H1 (cell line): ENCODE measurements around the gene PTRH1. TPM values are rescaled to one million over a fixed set of nuclear protein-coding genes. Genes with fewer than 3 reads are reported as not detected.

Experiments used
- CTCF ChIA-PET: fragments of 300-600 bp; sonication (Branson Sonifier 250); formaldehyde crosslinking; loops from one replicate; lab custom pipeline; 2021; ENCODE audit not compliant: partially characterized antibody; lab: Charles Lee
- POLR2A ChIA-PET: fragments of 300-600 bp; sonication (Branson Sonifier 250); formaldehyde crosslinking; loops from one replicate; lab custom pipeline; 2021; ENCODE audit warnings: inconsistent platforms; ENCODE audit not compliant: partially characterized antibody; lab: Charles Lee
- DNase-seq, 2 experiments: peaks; one replicate each; pipeline versions ENCODE4 v3.0.0 to v3.0.0-alpha.2; 2010 to 2022; ENCODE audit warnings: low spot score in 2 of 2, low read depth in 1 of 2, mixed read lengths in 1 of 2
- FAIRE-seq: peaks from 2 replicates; lab custom pipeline; 2011; peaks lifted over from hg19 to GRCh38; lab: Jason Lieb, UNC
- H2AFZ ChIP-seq: 2 replicates; pipeline ENCODE4 v1.8.1; 2012; ENCODE audit warnings: low read length, inconsistent platforms
- H2AK5ac ChIP-seq: 2 replicates; pipeline ENCODE4 v1.6.1; 2013; ENCODE audit warnings: low read depth, low read length
- H2BK120ac ChIP-seq: replicated peaks from 2 replicates; pipeline ENCODE3; 2013; ENCODE audit warnings: low read depth, low read length, inconsistent platforms
- H2BK12ac ChIP-seq: 2 replicates; pipeline ENCODE4 v1.6.1; 2013; ENCODE audit warnings: low read depth, low read length
- H2BK15ac ChIP-seq: 2 replicates; pipeline ENCODE4 v1.6.1; 2013; ENCODE audit warnings: low read length
- H2BK20ac ChIP-seq: 2 replicates; pipeline ENCODE4 v1.6.1; 2013; ENCODE audit warnings: low read length
- H2BK5ac ChIP-seq: 2 replicates; pipeline ENCODE4 v1.6.1; 2013; ENCODE audit warnings: low read depth, low read length
- H3K14ac ChIP-seq: 2 replicates; pipeline ENCODE4 v1.6.1; 2013; ENCODE audit warnings: inconsistent platforms; ENCODE audit not compliant: insufficient read length
- H3K18ac ChIP-seq: 2 replicates; pipeline ENCODE4 v1.6.1; 2013; ENCODE audit warnings: low read length; ENCODE audit errors: extremely low read depth
- H3K23ac ChIP-seq: 2 replicates; pipeline ENCODE4 v1.6.1; 2013; ENCODE audit warnings: inconsistent platforms; ENCODE audit not compliant: insufficient read length
- H3K23me2 ChIP-seq: 2 replicates; pipeline ENCODE4 v1.6.1; 2013; ENCODE audit warnings: low read depth, low read length
- H3K27ac ChIP-seq: 2 replicates; pipeline ENCODE4 v1.6.1; 2011; ENCODE audit warnings: low read depth, low read length, inconsistent platforms
- H3K27me3 ChIP-seq, 4 experiments: replicated peaks in 1 of 4; 1 replicate in 1 of 4; 2 replicates in 3 of 4; pipeline versions ENCODE4 v1.6.1 to v1.8.1; 2011 to 2013; ENCODE audit warnings: low read length in 3 of 4, mild to moderate bottlenecking in 3 of 4, inconsistent platforms in 2 of 4, mixed read lengths in 2 of 4, moderate library complexity in 1 of 4; ENCODE audit not compliant: control insufficient read depth in 3 of 4, insufficient read depth in 3 of 4; ENCODE audit errors: extremely low read depth in 1 of 4
- H3K36me3 ChIP-seq, 4 experiments: 2 replicates each; pipeline versions ENCODE4 v1.6.1 to v1.8.1; 2011 to 2013; ENCODE audit warnings: mild to moderate bottlenecking in 4 of 4, low read length in 3 of 4, moderate library complexity in 2 of 4, control low read depth in 1 of 4, inconsistent platforms in 1 of 4; ENCODE audit not compliant: insufficient read depth in 4 of 4, control insufficient read depth in 2 of 4
- H3K4ac ChIP-seq: replicated peaks from 2 replicates; pipeline ENCODE3; 2013; ENCODE audit warnings: low read length, low read depth, mixed read lengths, inconsistent platforms; ENCODE audit not compliant: insufficient read length
- H3K4me1 ChIP-seq, 4 experiments: replicated peaks in 1 of 4; 1 replicate in 1 of 4; 2 replicates in 3 of 4; pipeline versions ENCODE4 v1.6.1 to v1.8.1; 2011 to 2013; ENCODE audit warnings: low read length in 3 of 4, inconsistent platforms in 2 of 4, mixed read lengths in 1 of 4; ENCODE audit not compliant: insufficient read depth in 4 of 4, control insufficient read depth in 3 of 4
- H3K4me2 ChIP-seq, 2 experiments: 2 replicates each; pipeline versions ENCODE4 v1.6.1 to v1.8.1; 2011 to 2013; ENCODE audit warnings: low read depth in 2 of 2, low read length in 2 of 2, control low read depth in 1 of 2, inconsistent platforms in 1 of 2, mild to moderate bottlenecking in 1 of 2; ENCODE audit not compliant: insufficient read depth in 1 of 2
- H3K4me3 ChIP-seq, 4 experiments: fragments of 200-600, 300-600 bp in 1 of 4; sonication (generic), shearing (Covaris generic), sonication (Bioruptor Twin) in 1 of 4; 2 replicates each; pipeline versions ENCODE4 v1.5.1 to v1.8.1; 2011 to 2016; ENCODE audit warnings: low read length in 4 of 4, low read depth in 3 of 4, control low read depth in 2 of 4, inconsistent platforms in 2 of 4, mild to moderate bottlenecking in 2 of 4, mixed read lengths in 1 of 4, moderate library complexity in 1 of 4; ENCODE audit not compliant: insufficient read depth in 2 of 4; ENCODE audit errors: extremely low read depth in 1 of 4
- H3K56ac ChIP-seq: replicated peaks from 2 replicates; pipeline ENCODE3; 2013; ENCODE audit warnings: low read depth, mild to moderate bottlenecking, mixed read lengths, low read length, inconsistent platforms; ENCODE audit not compliant: insufficient read length
- H3K79me1 ChIP-seq: 2 replicates; pipeline ENCODE4 v1.6.1; 2013; ENCODE audit warnings: low read depth, low read length, control low read depth
- H3K79me2 ChIP-seq, 2 experiments: 2 replicates each; pipeline versions ENCODE4 v1.6.1 to v1.8.1; 2012 to 2013; ENCODE audit warnings: low read length in 2 of 2, mild to moderate bottlenecking in 2 of 2, inconsistent platforms in 1 of 2; ENCODE audit not compliant: insufficient read depth in 2 of 2, control insufficient read depth in 1 of 2
- H3K9ac ChIP-seq, 4 experiments: replicated peaks in 1 of 4; 1 replicate in 1 of 4; 2 replicates in 3 of 4; pipeline versions ENCODE4 v1.6.1 to v1.8.1; 2011 to 2013; ENCODE audit warnings: low read depth in 3 of 4, low read length in 3 of 4, control low read depth in 2 of 4, mild to moderate bottlenecking in 2 of 4, moderate library complexity in 2 of 4, inconsistent platforms in 1 of 4; ENCODE audit errors: extremely low read depth in 1 of 4
- H3K9me3 ChIP-seq, 2 experiments: 2 replicates each; pipeline versions ENCODE4 v1.6.1 to v1.8.1; 2012 to 2013; ENCODE audit warnings: mild to moderate bottlenecking in 2 of 2, moderate library complexity in 2 of 2, control low read depth in 1 of 2, inconsistent platforms in 1 of 2, low read depth in 1 of 2, low read length in 1 of 2, mixed read lengths in 1 of 2; ENCODE audit not compliant: insufficient read depth in 2 of 2
- H4K20me1 ChIP-seq, 2 experiments: replicated peaks in 1 of 2; 2 replicates each; pipeline versions ENCODE3 to v1.8.1; 2011 to 2013; ENCODE audit warnings: inconsistent platforms in 2 of 2, low read length in 2 of 2, mild to moderate bottlenecking in 1 of 2; ENCODE audit not compliant: insufficient read depth in 2 of 2, control insufficient read depth in 1 of 2
- H4K5ac ChIP-seq: 2 replicates; pipeline ENCODE4 v1.6.1; 2013; ENCODE audit warnings: low read length, low read depth, mixed read lengths, inconsistent platforms; ENCODE audit not compliant: insufficient read length
- H4K8ac ChIP-seq: 2 replicates; pipeline ENCODE4 v1.8.0; 2013; ENCODE audit warnings: mild to moderate bottlenecking, moderate library complexity, low read length, inconsistent platforms; ENCODE audit not compliant: insufficient read depth; ENCODE audit errors: extremely low read depth
- H4K91ac ChIP-seq: replicated peaks from 2 replicates; pipeline ENCODE3; 2013; ENCODE audit warnings: low read length, mixed read lengths, inconsistent platforms; ENCODE audit not compliant: insufficient read length
- RAD21 ChIP-seq, 2 experiments: IDR thresholded peaks in 1 of 2; conservative IDR thresholded peaks in 1 of 2; 2 replicates each; pipeline ENCODE4 v1.6.1; 2011; ENCODE audit warnings: low read depth in 2 of 2, low read length in 2 of 2, improper control_type of control experiment in 1 of 2, inconsistent platforms in 1 of 2, mild to moderate bottlenecking in 1 of 2, moderate library complexity in 1 of 2
- RNF2 ChIP-seq: fragments of 200-900, 300-1000 bp; sonication (generic); IDR thresholded peaks from 2 replicates; pipeline ENCODE4 v1.7.1; 2016; ENCODE audit warnings: borderline replicate concordance, low read depth, mild to moderate bottlenecking, antibody characterized with exemption, low read length; ENCODE audit not compliant: poor library complexity, severe bottlenecking; ENCODE audit errors: missing control alignments
- SIN3A ChIP-seq, 2 experiments: IDR thresholded peaks in 1 of 2; conservative IDR thresholded peaks in 1 of 2; 2 replicates each; pipeline ENCODE4 v1.6.1; 2011 to 2012; ENCODE audit warnings: low read length in 2 of 2, improper control_type of control experiment in 1 of 2, low read depth in 1 of 2, mild to moderate bottlenecking in 1 of 2
- SIRT6 ChIP-seq: IDR thresholded peaks from one replicate; pipeline ENCODE4 v1.7.1; 2012; ENCODE audit warnings: low read length, inconsistent platforms
- WGBS, 2 experiments: shearing (Covaris generic) in 1 of 2; methylation state at CpG; one replicate each; pipeline versions ENCODE4 v1.1.6 to v1.1.7; 2013 to 2015; ENCODE audit warnings: low lambda C conversion rate in 2 of 2, mixed read lengths in 2 of 2, inconsistent platforms in 1 of 2, low coverage in 1 of 2, missing lambda C conversion rate in 1 of 2; ENCODE audit not compliant: insufficient replicate concordance in 2 of 2, insufficient coverage in 1 of 2, insufficient read length in 1 of 2; ENCODE audit errors: extremely low coverage in 1 of 2, missing lambda C conversion rate in 1 of 2; 5-methylcytosine and 5-hydroxymethylcytosine counted together
- polyA plus RNA-seq, 7 experiments: library from polyadenylated mRNA; depleted of rRNA in 3 of 7; stranded (reverse) in 5 of 7; unstranded in 2 of 7; fragments of >200 nt in 5 of 7; fragments of 200-250 nt in 2 of 7; gene quantifications; 1 replicate in 5 of 7; 2 replicates in 1 of 7; 4 replicates in 1 of 7; pipeline versions ENCODE4 v1.2.1 to v1.2.3, GENCODE V29; 2011 to 2013; ENCODE audit warnings: missing spikeins in 2 of 7, mixed read lengths in 2 of 7
- total RNA-seq: library from RNA; stranded (reverse); fragmentation: NEBNext Ultra II Directional; extraction: Animal tissue kit (Norgen Biotek cat#: 25700); gene quantifications from 2 replicates; pipeline ENCODE4 v1.2.1, GENCODE V29; 2021

The PTRH1 gene
- total and polyA plus RNA-seq, 2 of the 8 experiments (the other 6 are each of a cell fraction or from before 2014, with no cell fraction given), result 11.1 to 19.8 TPM

DNA sequence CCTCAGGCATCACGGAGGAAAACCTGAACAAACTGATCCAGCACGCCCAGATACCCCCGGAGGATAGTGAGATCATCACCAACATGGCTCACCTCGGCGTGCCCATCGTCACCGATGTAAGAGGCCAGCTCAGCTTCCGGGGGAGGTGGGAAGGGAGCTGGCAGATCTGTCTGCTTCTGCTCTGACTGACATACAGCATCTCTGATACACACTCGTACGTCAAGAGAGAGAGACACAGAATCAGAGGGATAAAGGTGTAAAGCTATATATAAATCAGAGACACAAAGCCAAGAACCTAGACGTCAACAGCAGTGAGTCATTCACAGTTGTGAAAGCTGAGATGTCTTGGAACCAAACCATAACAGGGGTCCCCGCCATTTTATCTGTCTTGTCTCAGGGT lies 38.8 kb downstream of the PTRH1 start:
- Histone ChIP-seq H3K79me1 (no peaks in the 10 kb centered on the region), H2BK15ac (no peak overlapping the region), H3K9ac (no peak overlapping the region), H3K4me3 (no peak overlapping the region), H3K4me1 (no peaks in the 10 kb centered on the region), H3K79me2 (no peaks in the 10 kb centered on the region), H3K36me3 (peaks cover 5 to 36% (median 17%) of the 10 kb centered on the region in 4 experiments; a peak in 6 of 8 replicates), H3K4ac (no peak overlapping the region), H2AFZ (no peak overlapping the region), H3K27ac (no peak overlapping the region), H3K4me2 (no peak overlapping the region), H3K9me3 (no peaks in the 10 kb centered on the region)
- CTCF ChIA-PET, result interaction anchor here (0.5 to 1.6 kb wide), 6 partner anchors 9 to 124 kb away, joined by 3 to 6 read pairs (median 3); no protein-coding TSS in a partner anchor
- DNase-seq, result no peak
- POLR2A ChIA-PET, result no interaction called here
- no peak for TF ChIP-seq SIN3A (conservative IDR thresholded peaks at IDR 0.05 in 1 of 2, IDR thresholded peaks at IDR 0.05 in 1 of 2; ENCODE audit: low read depth in 1 of 2, low read length in 2 of 2)
- TF ChIP-seq RAD21 (IDR thresholded peaks at IDR 0.05 in 1 of 2, conservative IDR thresholded peaks at IDR 0.05 in 1 of 2; ENCODE audit: low read depth in 2 of 2, low read length in 2 of 2), result no peak
- no peak for TF ChIP-seq SIRT6
- no peak for TF ChIP-seq RNF2
- TF ChIP-seq, all 59 proteins: peak for 0
- no peak overlapping the region for H2BK12ac ChIP-seq
- H3K14ac ChIP-seq, result no peak overlapping the region
- no peaks in the 10 kb centered on the region for H3K27me3 ChIP-seq
- no peak overlapping the region for H4K91ac ChIP-seq
- H3K23ac ChIP-seq, result no peak overlapping the region
- no peak overlapping the region for H3K56ac ChIP-seq
- WGBS, 2 experiments, result 92% methylated on average over 12 of the region's 12 CpGs; no CpG with 5 or more reads in 1 of the 2 experiments
- no peak overlapping the region for H2BK5ac ChIP-seq
- H2AK5ac ChIP-seq, result no peak overlapping the region
- H4K8ac ChIP-seq, result no peak overlapping the region
- H4K20me1 ChIP-seq, result no peaks in the 10 kb centered on the region
- H4K5ac ChIP-seq, result no peak overlapping the region
- no peak for FAIRE-seq
- no peak overlapping the region for H2BK20ac ChIP-seq
- H3K18ac ChIP-seq, result no peak overlapping the region
- H2BK120ac ChIP-seq, result no peak overlapping the region
- H3K23me2 ChIP-seq, result no peaks in the 10 kb centered on the region
